HG02571 (cell line): Measurements from ENCODE around the gene TMCC3.
"Not testable (repeated sequence)": the region's sequence is repeated elsewhere in the genome, so short reads cannot be mapped to it uniquely, and the experiment has no call there.

ENCODE experiments used
- ATAC-seq: cut with Tn5 transposase; IDR thresholded peaks from one replicate; pipeline ENCODE4 v1.9.1; 2021; ENCODE audit warnings: mild to moderate bottlenecking, moderate library complexity; ENCODE audit not compliant: unreplicated experiment

The TMCC3 gene

GRCh38 chr12:94604366-94604698 is 46.0 kb downstream of the TMCC3 start:
- ATAC-seq: no peak

- ATAC-seq: no peak
Measured at GRCh38 chr12:94603434-94604365, 46.7 kb downstream of the TMCC3 start.

- ATAC-seq: no peak
Measured at GRCh38 chr12:94602024-94602423, 48.3 kb downstream of the TMCC3 start.

- ATAC-seq: not testable (repeated sequence)
Measured at GRCh38 chr12:94601307-94601706, 49.0 kb downstream of the TMCC3 start.

DNA sequence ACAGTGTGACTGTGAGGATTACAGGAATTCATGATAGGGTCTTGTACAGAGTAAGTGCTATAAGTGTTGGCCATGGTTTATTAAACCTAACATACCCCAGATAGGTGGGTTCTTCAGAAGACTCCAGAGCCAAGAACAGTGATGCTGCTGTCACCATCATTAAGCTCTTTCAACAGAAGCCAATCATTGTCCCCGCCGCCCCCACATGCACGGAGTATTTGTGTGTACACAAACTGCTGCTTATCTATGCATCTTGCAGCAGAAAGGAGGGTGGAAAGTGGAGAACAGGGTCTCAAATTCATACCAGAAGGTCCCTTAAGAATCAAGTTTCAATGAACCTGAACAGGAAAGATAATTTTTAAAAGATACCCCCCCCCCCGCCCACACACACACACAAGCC is 51.2 kb downstream of the TMCC3 start:
- ATAC-seq: no peak

DNA sequence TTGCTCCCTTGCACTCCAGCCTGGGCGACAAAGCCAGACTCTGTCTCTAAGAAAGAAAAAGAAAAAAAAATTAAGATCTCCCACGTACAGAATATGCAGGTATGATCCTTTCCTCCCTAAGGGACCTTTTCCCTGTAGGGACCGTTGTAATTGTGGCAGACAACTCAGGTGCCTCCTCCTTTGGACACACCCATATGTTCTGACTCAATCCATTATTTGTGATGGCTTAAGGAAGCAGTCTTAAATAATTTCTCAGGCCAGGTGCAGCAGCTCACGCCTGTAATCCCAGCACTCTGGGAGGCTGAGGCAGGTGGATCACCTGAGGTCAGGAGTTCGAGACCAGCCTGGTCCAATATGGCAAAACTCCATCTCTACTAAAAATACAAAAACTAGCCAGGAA is 53.1 kb downstream of the TMCC3 start:
- no peak for ATAC-seq

- no peak for ATAC-seq
Measured at GRCh38 chr12:94596596-94596995, 53.8 kb downstream of the TMCC3 start.

GRCh38 chr12:94595152-94595551 is 55.2 kb downstream of the TMCC3 start:
- ATAC-seq: no peak

DNA sequence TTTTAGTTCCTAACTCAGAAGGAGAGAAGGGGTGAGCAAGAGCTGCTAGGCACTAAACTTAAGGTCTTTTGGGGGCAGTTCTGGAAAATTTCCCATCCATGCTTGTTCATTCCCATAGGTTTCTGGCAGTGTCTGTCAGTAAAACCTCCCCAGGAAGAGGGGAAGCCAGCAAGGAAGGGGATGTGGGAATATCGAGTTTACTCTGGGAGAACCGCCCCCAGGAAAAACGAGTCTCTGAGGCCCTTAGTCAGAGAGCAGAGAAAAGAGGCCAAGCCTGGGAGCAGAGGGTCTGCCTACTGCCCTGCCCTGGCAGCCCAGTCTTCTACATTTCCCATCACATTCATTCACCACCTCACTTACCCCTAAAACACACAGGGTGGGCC is 55.9 kb downstream of the TMCC3 start:
- ATAC-seq: no peak

DNA sequence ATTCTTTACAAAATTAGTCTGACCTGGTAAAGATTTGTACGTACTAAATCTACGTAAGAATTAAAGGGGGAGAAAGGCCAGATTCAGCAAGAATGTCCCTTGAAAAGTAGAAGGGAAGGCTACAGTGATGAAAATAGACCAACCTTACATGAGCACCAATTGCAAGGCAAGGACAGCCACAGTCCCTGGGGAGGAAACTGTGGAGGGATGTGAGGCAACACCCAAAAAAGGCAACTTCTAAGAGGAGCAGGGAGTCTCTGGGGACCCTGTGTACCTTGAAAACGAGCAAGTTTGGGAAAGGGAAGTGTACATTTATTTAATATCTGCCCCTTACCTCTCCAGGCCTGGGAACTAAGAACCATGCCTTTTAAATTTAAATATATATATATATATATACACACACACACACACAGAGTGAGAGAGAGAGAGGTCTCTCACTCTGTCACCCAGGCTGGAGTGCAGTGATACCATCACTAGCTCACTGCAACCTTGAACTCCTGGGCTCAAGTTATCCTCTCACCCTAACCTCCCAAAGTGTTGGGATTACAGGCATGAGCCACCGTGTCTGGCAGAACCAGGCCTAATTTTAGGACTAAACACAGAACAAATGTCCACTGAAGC is 56.4 kb downstream of the TMCC3 start:
- ATAC-seq: no peak

- not testable (repeated sequence) for ATAC-seq
Measured at GRCh38 chr12:94592723-94593122, 57.6 kb downstream of the TMCC3 start.

GRCh38 chr12:94592080-94592479 is 58.3 kb downstream of the TMCC3 start:
- ATAC-seq: no peak

DNA sequence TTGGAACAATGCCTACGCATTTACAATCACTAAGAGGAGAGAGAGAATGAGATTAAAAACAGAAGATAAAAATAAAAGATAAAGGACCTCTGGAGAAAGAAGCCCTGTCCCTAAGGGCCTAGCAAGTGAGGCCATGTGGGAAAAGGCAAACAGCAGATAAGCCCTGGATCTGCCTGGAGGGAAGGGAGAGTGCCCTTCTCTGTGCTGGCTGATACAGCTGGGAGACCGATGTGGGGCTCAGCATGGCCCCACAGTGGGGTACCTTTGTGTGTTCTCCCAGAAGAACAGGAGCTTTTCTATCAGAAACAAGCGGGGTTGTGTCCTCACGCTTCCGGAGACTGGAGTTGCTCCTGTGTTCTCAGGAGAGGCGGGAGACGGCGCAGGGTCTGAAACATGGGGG is 59.9 kb downstream of the TMCC3 start:
- no peak for ATAC-seq

DNA sequence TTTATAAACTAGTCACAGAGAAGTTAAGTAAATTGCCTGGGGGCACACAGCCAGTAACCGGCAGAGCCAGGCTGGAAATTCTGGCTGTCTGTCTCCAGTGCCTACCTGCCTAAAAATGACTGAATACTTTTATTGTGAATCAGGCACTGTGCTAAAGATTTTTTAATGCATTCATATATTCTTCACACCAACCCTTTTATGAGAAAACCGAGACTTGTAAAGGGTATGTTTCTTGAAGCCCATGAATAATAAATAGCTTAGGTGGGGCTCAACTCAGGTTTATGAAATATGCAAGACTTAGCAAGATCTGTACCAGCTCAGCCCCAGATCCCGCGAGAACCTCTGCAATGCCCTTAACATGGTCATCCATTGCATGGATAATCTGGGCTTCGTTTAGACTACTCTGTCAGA is 60.8 kb downstream of the TMCC3 start:
- ATAC-seq: no peak

GRCh38 chr12:94588346-94588745 is 62.0 kb downstream of the TMCC3 start:
- no peak for ATAC-seq

- ATAC-seq: no peak
Measured at GRCh38 chr12:94587266-94588241, 62.8 kb downstream of the TMCC3 start.

- ATAC-seq: no peak
Measured at GRCh38 chr12:94586589-94587259, 63.6 kb downstream of the TMCC3 start.

GRCh38 chr12:94585626-94586025 is 64.7 kb downstream of the TMCC3 start:
- no peak for ATAC-seq

- ATAC-seq: no peak
Measured at GRCh38 chr12:94584377-94584776, 66.0 kb downstream of the TMCC3 start.

- no peak for ATAC-seq
Measured at GRCh38 chr12:94582591-94582990, 67.8 kb downstream of the TMCC3 start.
